HEK293 (cell line): Measurements from ENCODE around the gene ZDHHC14.

Experiments used
- CTCF ChIA-PET: fragments of 350-600 bp; formaldehyde crosslinking; extraction: SDS; loops from one replicate; lab custom pipeline; 2021; ENCODE audit warnings: antibody characterized with exemption; lab: Yijun Ruan, JAX
- POLR2A ChIA-PET: fragments of 300-600 bp; formaldehyde crosslinking; extraction: SDS; loops from one replicate; lab custom pipeline; 2020; ENCODE audit warnings: antibody characterized with exemption, inconsistent platforms; lab: Yijun Ruan, JAX
- H3K27ac ChIP-seq: fragments of 200-500 bp; sonication (Bioruptor generic); 2 replicates; pipeline ENCODE4 v1.5.1; 2014; ENCODE audit warnings: low read depth, low read length, control low read depth, inconsistent platforms; ENCODE audit errors: extremely low read depth
- H3K36me3 ChIP-seq, 2 experiments: fragments of 200-500 bp in 1 of 2; sonication (Bioruptor generic) in 1 of 2; 1 replicate in 1 of 2; 2 replicates in 1 of 2; pipeline ENCODE4 v1.5.1; 2014 to 2017; ENCODE audit warnings: inconsistent platforms in 2 of 2, low read length in 2 of 2; ENCODE audit not compliant: control insufficient read depth in 2 of 2, insufficient read depth in 1 of 2
- H3K4me1 ChIP-seq: fragments of 200-500 bp; sonication (Bioruptor generic); 2 replicates; pipeline ENCODE4 v1.5.1; 2014; ENCODE audit warnings: mild to moderate bottlenecking, low read length, inconsistent platforms; ENCODE audit not compliant: control insufficient read depth, insufficient read depth
- H3K4me3 ChIP-seq: 2 replicates; pipeline ENCODE4 v1.5.1; 2011; ENCODE audit warnings: low read depth, mild to moderate bottlenecking, control low read depth, low read length, moderate library complexity
- H3K9me3 ChIP-seq: fragments of 200-500 bp; sonication (Bioruptor generic); 2 replicates; pipeline ENCODE4 v1.5.1; 2014; ENCODE audit warnings: low read depth, low read length, inconsistent platforms; ENCODE audit not compliant: control insufficient read depth, insufficient read depth
- BCL11B ChIP-seq: fragments of 450-650 bp; formaldehyde crosslinking; IDR thresholded peaks from 2 replicates; pipeline ENCODE4 v1.5.1; 2016; ENCODE audit warnings: low read depth, missing biosample characterization, missing genetic modification characterization
- EGR2 ChIP-seq: fragments of 450-650 bp; formaldehyde crosslinking; IDR thresholded peaks from 2 replicates; pipeline ENCODE4 v1.5.1; 2016; ENCODE audit warnings: low read depth, missing biosample characterization, missing genetic modification characterization
- GLI4 ChIP-seq: fragments of 450-650 bp; formaldehyde crosslinking; IDR thresholded peaks from 2 replicates; pipeline ENCODE4 v1.5.1; 2016; ENCODE audit warnings: missing biosample characterization, missing genetic modification characterization
- KLF17 ChIP-seq: fragments of 450-650 bp; formaldehyde crosslinking; IDR thresholded peaks from 2 replicates; pipeline ENCODE4 v1.5.1; 2016; ENCODE audit warnings: missing biosample characterization, missing genetic modification characterization
- KLF9 ChIP-seq: fragments of 450-650 bp; formaldehyde crosslinking; IDR thresholded peaks from 2 replicates; pipeline ENCODE4 v1.5.1; 2016; ENCODE audit warnings: missing biosample characterization, missing genetic modification characterization, low read depth
- SETDB1 ChIP-seq: IDR thresholded peaks from one replicate; pipeline ENCODE4 v1.6.1; 2017; ENCODE audit warnings: mild to moderate bottlenecking, low read length, moderate library complexity, mixed read lengths; ENCODE audit not compliant: insufficient read length
- SP3 ChIP-seq: fragments of 450-650 bp; formaldehyde crosslinking; IDR thresholded peaks from 2 replicates; pipeline ENCODE4 v1.5.1; 2016; ENCODE audit warnings: missing biosample characterization, missing genetic modification characterization
- ZBTB48 ChIP-seq: fragments of 450-650 bp; formaldehyde crosslinking; IDR thresholded peaks from 2 replicates; pipeline ENCODE4 v1.5.1; 2016; ENCODE audit warnings: missing biosample characterization, missing genetic modification characterization
- ZBTB49 ChIP-seq: fragments of 450-650 bp; formaldehyde crosslinking; IDR thresholded peaks from 2 replicates; pipeline ENCODE4 v1.5.1; 2016; ENCODE audit warnings: missing biosample characterization, missing genetic modification characterization, low read depth
- ZFHX2 ChIP-seq: fragments of 450-650 bp; formaldehyde crosslinking; conservative IDR thresholded peaks from 2 replicates; pipeline ENCODE4 v1.5.1; 2016; ENCODE audit warnings: missing biosample characterization, missing genetic modification characterization
- ZFP37 ChIP-seq: fragments of 450-650 bp; formaldehyde crosslinking; IDR thresholded peaks from 2 replicates; pipeline ENCODE4 v1.5.1; 2016; ENCODE audit warnings: missing biosample characterization, missing genetic modification characterization
- ZFP41 ChIP-seq: fragments of 450-650 bp; formaldehyde crosslinking; IDR thresholded peaks from 2 replicates; pipeline ENCODE4 v1.5.1; 2016; ENCODE audit warnings: missing biosample characterization, missing genetic modification characterization, borderline replicate concordance
- ZNF132 ChIP-seq: fragments of 450-650 bp; formaldehyde crosslinking; IDR thresholded peaks from 2 replicates; pipeline ENCODE4 v1.5.1; 2017; ENCODE audit warnings: missing biosample characterization, missing genetic modification characterization, borderline replicate concordance
- ZNF133 ChIP-seq: fragments of 450-650 bp; formaldehyde crosslinking; IDR thresholded peaks from 2 replicates; pipeline ENCODE4 v1.5.1; 2016; ENCODE audit warnings: missing biosample characterization, missing genetic modification characterization
- ZNF138 ChIP-seq: fragments of 450-650 bp; formaldehyde crosslinking; IDR thresholded peaks from 2 replicates; pipeline ENCODE4 v1.5.1; 2016; ENCODE audit warnings: missing biosample characterization, missing genetic modification characterization, borderline replicate concordance
- ZNF184 ChIP-seq: fragments of 450-650 bp; IDR thresholded peaks from 2 replicates; pipeline ENCODE4 v1.5.1; 2018; ENCODE audit warnings: missing biosample characterization, mild to moderate bottlenecking, missing genetic modification characterization
- ZNF292 ChIP-seq: fragments of 450-650 bp; formaldehyde crosslinking; IDR thresholded peaks from 2 replicates; pipeline ENCODE4 v1.5.1; 2016; ENCODE audit warnings: low read depth, missing biosample characterization, missing genetic modification characterization, borderline replicate concordance
- ZNF302 ChIP-seq: fragments of 450-650 bp; formaldehyde crosslinking; IDR thresholded peaks from 2 replicates; pipeline ENCODE4 v1.5.1; 2016; ENCODE audit warnings: missing biosample characterization, missing genetic modification characterization, low read depth
- ZNF391 ChIP-seq: fragments of 450-650 bp; formaldehyde crosslinking; IDR thresholded peaks from 2 replicates; pipeline ENCODE4 v1.5.1; 2016; ENCODE audit warnings: low read depth, missing biosample characterization, missing genetic modification characterization, borderline replicate concordance
- ZNF394 ChIP-seq: fragments of 450-650 bp; formaldehyde crosslinking; IDR thresholded peaks from 2 replicates; pipeline ENCODE4 v1.5.1; 2016; ENCODE audit warnings: missing biosample characterization, missing genetic modification characterization, mild to moderate bottlenecking, moderate library complexity, borderline replicate concordance
- ZNF404 ChIP-seq: fragments of 450-650 bp; formaldehyde crosslinking; IDR thresholded peaks from 2 replicates; pipeline ENCODE4 v1.5.1; 2017; ENCODE audit warnings: missing biosample characterization, missing genetic modification characterization
- ZNF473 ChIP-seq: fragments of 450-650 bp; formaldehyde crosslinking; IDR thresholded peaks from 2 replicates; pipeline ENCODE4 v1.5.1; 2017; ENCODE audit warnings: missing biosample characterization, missing genetic modification characterization
- ZNF510 ChIP-seq: fragments of 450-650 bp; formaldehyde crosslinking; IDR thresholded peaks from 2 replicates; pipeline ENCODE4 v1.5.1; 2018; ENCODE audit warnings: mild to moderate bottlenecking, missing genetic modification characterization, missing biosample characterization; ENCODE audit not compliant: insufficient replicate concordance
- ZNF529 ChIP-seq: fragments of 450-650 bp; formaldehyde crosslinking; IDR thresholded peaks from 2 replicates; pipeline ENCODE4 v1.5.1; 2017; ENCODE audit warnings: missing genetic modification characterization, missing biosample characterization; ENCODE audit not compliant: insufficient replicate concordance
- ZNF530 ChIP-seq: fragments of 450-650 bp; formaldehyde crosslinking; IDR thresholded peaks from 2 replicates; pipeline ENCODE4 v1.5.1; 2016; ENCODE audit warnings: low read depth, missing biosample characterization, missing genetic modification characterization
- ZNF544 ChIP-seq: fragments of 450-650 bp; formaldehyde crosslinking; IDR thresholded peaks from 2 replicates; pipeline ENCODE4 v1.5.0; 2017; ENCODE audit warnings: missing biosample characterization, missing genetic modification characterization
- ZNF548 ChIP-seq: fragments of 450-650 bp; formaldehyde crosslinking; IDR thresholded peaks from 2 replicates; pipeline ENCODE4 v1.5.1; 2016; ENCODE audit warnings: missing biosample characterization, missing genetic modification characterization
- ZNF571 ChIP-seq: fragments of 450-650 bp; formaldehyde crosslinking; IDR thresholded peaks from 2 replicates; pipeline ENCODE4 v1.5.0; 2017; ENCODE audit warnings: missing biosample characterization, missing genetic modification characterization
- ZNF596 ChIP-seq: fragments of 450-650 bp; IDR thresholded peaks from 2 replicates; pipeline ENCODE4 v1.5.0; 2018; ENCODE audit warnings: missing biosample characterization, mild to moderate bottlenecking, missing genetic modification characterization, moderate library complexity
- ZNF610 ChIP-seq: fragments of 450-650 bp; formaldehyde crosslinking; IDR thresholded peaks from 2 replicates; pipeline ENCODE4 v1.5.1; 2016; ENCODE audit warnings: missing biosample characterization, missing genetic modification characterization, borderline replicate concordance
- ZNF621 ChIP-seq: fragments of 450-650 bp; formaldehyde crosslinking; IDR thresholded peaks from 2 replicates; pipeline ENCODE4 v1.5.1; 2017; ENCODE audit warnings: missing biosample characterization, missing genetic modification characterization
- ZNF692 ChIP-seq: fragments of 450-650 bp; formaldehyde crosslinking; IDR thresholded peaks from 2 replicates; pipeline ENCODE4 v1.5.1; 2016; ENCODE audit warnings: missing biosample characterization, missing genetic modification characterization
- ZNF704 ChIP-seq: fragments of 450-650 bp; formaldehyde crosslinking; IDR thresholded peaks from 2 replicates; pipeline ENCODE4 v1.5.1; 2016; ENCODE audit warnings: missing biosample characterization, missing genetic modification characterization
- ZNF777 ChIP-seq: fragments of 450-650 bp; formaldehyde crosslinking; IDR thresholded peaks from 2 replicates; pipeline ENCODE4 v1.5.1; 2017; ENCODE audit warnings: missing biosample characterization, missing genetic modification characterization, borderline replicate concordance
- ZNF785 ChIP-seq: fragments of 450-650 bp; formaldehyde crosslinking; IDR thresholded peaks from 2 replicates; pipeline ENCODE4 v1.5.1; 2016; ENCODE audit warnings: missing biosample characterization, missing genetic modification characterization

The ZDHHC14 gene

GRCh38 chr6:157630463-157631080, 249.6 kb downstream of the ZDHHC14 start:
- POLR2A ChIA-PET = no interaction called here

GRCh38 chr6:157631412-157631811, 250.4 kb downstream of the ZDHHC14 start:
- POLR2A ChIA-PET = no interaction called here
- Histone ChIP-seq H3K4me1 (no peaks in the 10 kb centered on the region; the same call in 1 of the 2 replicates), H3K4me3 (no peak overlapping the region), H3K27ac (no peak overlapping the region), H3K36me3 (peaks cover 0 to 3% of the 10 kb centered on the region in 2 experiments; a peak in 2 of 3 replicates), H3K9me3 (no peaks in the 10 kb centered on the region)
- CTCF ChIA-PET = no interaction called here
- no peak for TF ChIP-seq KLF9 (tag by site-specific recombination)
- no peak for TF ChIP-seq ZNF548 (tag by site-specific recombination)
- no peak for TF ChIP-seq ZFP37 (tag by site-specific recombination)
- TF ChIP-seq ZFHX2 (tag by site-specific recombination) = no peak
- no peak for TF ChIP-seq ZNF473 (tag by site-specific recombination)
- no peak for TF ChIP-seq ZBTB49 (tag by site-specific recombination)
- TF ChIP-seq ZNF391 (tag by site-specific recombination) = no peak
- TF ChIP-seq ZNF529 (tag by site-specific recombination) = no peak
- TF ChIP-seq SETDB1 = no peak
- no peak for TF ChIP-seq ZNF621 (tag by site-specific recombination)
- TF ChIP-seq SP3 (tag by site-specific recombination) = no peak
- TF ChIP-seq GLI4 (tag by site-specific recombination) = no peak
- TF ChIP-seq ZNF132 (tag by site-specific recombination) = no peak
- TF ChIP-seq KLF17 (tag by site-specific recombination) = no peak
- no peak for TF ChIP-seq ZNF292 (tag by site-specific recombination)
- no peak for TF ChIP-seq ZNF138 (tag by site-specific recombination)
- TF ChIP-seq ZNF610 (tag by site-specific recombination) = no peak
- no peak for TF ChIP-seq ZNF184 (tag by site-specific recombination)

More at GRCh38 chr6:157630463-157631080, 249.6 kb downstream of the ZDHHC14 start:
- peaks cover 0 to 3% of the 10 kb centered on the region in 2 experiments; a peak in 2 of 3 replicates for H3K36me3 ChIP-seq
- no peak overlapping the region for H3K27ac ChIP-seq
- TF ChIP-seq ZFP41 (tag by site-specific recombination) (no peak), ZNF302 (tag by site-specific recombination) (no peak), ZNF530 (tag by site-specific recombination) (no peak), ZNF596 (tag by site-specific recombination) (no peak), ZNF391 (tag by site-specific recombination) (no peak), ZNF571 (tag by site-specific recombination) (0 out of 2 replicates have a peak, but pooled peaks have one; percentile 39), ZFHX2 (tag by site-specific recombination) (peak; percentile 100), ZBTB48 (tag by site-specific recombination) (peak; percentile 34; the same call in 1 of the 2 replicates), ZNF692 (tag by site-specific recombination) (no peak), ZNF404 (tag by site-specific recombination) (no peak), BCL11B (tag by site-specific recombination) (no peak), ZNF544 (tag by site-specific recombination) (no peak), ZNF529 (tag by site-specific recombination) (no peak), ZNF704 (tag by site-specific recombination) (no peak), EGR2 (tag by site-specific recombination) (peak; percentile 99), ZNF133 (tag by site-specific recombination) (0 out of 2 replicates have a peak, but pooled peaks have one; percentile 14), ZNF510 (tag by site-specific recombination) (no peak), ZNF785 (tag by site-specific recombination) (0 out of 2 replicates have a peak, but pooled peaks have one; percentile 21), ZNF394 (tag by site-specific recombination) (no peak), ZNF777 (tag by site-specific recombination) (peak; percentile 17; the same call in 1 of the 2 replicates)
- CTCF ChIA-PET = interaction anchor here (0.6 to 1.0 kb wide), 2 partner anchors 304 to 1271 kb away, joined by 3 read pairs; no protein-coding TSS in a partner anchor
- no peak overlapping the region for H3K4me3 ChIP-seq
- H3K9me3 ChIP-seq = no peaks in the 10 kb centered on the region
- no peaks in the 10 kb centered on the region; the same call in 1 of the 2 replicates for H3K4me1 ChIP-seq
